ENCODE results near the gene ROPN1B. TPM values are rescaled to one million over a fixed set of nuclear protein-coding genes. Genes with fewer than 3 reads are reported as not detected.
A peak's percentile ranks its signal among the peaks of the same experiment; 100 is the strongest.
"Not testable (repeated sequence)": the region's sequence is repeated elsewhere in the genome, so short reads cannot be mapped to it uniquely, and the experiment has no call there.

Gene ROPN1B
- total and polyA plus RNA-seq, 2 of the 8 experiments (the other 6 are each of a cell fraction or from before 2014, with no cell fraction given): 0.30 TPM; not detected in 1

GRCh38 chr3:125977104-125977503 is 8.1 kb downstream of the ROPN1B start:
- H4K20me1 ChIP-seq (replicated peaks in 1 of 2; ENCODE audit: control insufficient read depth in 1 of 2, insufficient read depth in 2 of 2, low read length in 2 of 2); DNase-seq (ENCODE audit: low read depth in 1 of 2, low spot score in 2 of 2); H4K8ac ChIP-seq (ENCODE audit: extremely low read depth, insufficient read depth, low read length); H3K9me3 ChIP-seq (ENCODE audit: insufficient read depth in 2 of 2, low read depth in 1 of 2, low read length in 1 of 2); H3K36me3 ChIP-seq (ENCODE audit: control insufficient read depth in 2 of 4, insufficient read depth in 4 of 4, low read length in 3 of 4); H3K4me2 ChIP-seq (ENCODE audit: insufficient read depth in 1 of 2, low read depth in 2 of 2, low read length in 2 of 2); POLR2A ChIA-PET (ENCODE audit: partially characterized antibody); H3K14ac ChIP-seq (ENCODE audit: insufficient read length); H3K79me2 ChIP-seq (ENCODE audit: control insufficient read depth in 1 of 2, insufficient read depth in 2 of 2, low read length in 2 of 2); H3K9ac ChIP-seq (replicated peaks in 1 of 4; ENCODE audit: extremely low read depth in 1 of 4, low read depth in 3 of 4, low read length in 3 of 4); H2AFZ ChIP-seq (ENCODE audit: low read length); H3K56ac ChIP-seq (replicated peaks; ENCODE audit: insufficient read length, low read depth, low read length); H4K91ac ChIP-seq (replicated peaks; ENCODE audit: insufficient read length, low read length); H3K23ac ChIP-seq (ENCODE audit: insufficient read length); H2BK5ac ChIP-seq (ENCODE audit: low read depth, low read length); H2BK20ac ChIP-seq (ENCODE audit: low read length); H3K4ac ChIP-seq (replicated peaks; ENCODE audit: insufficient read length, low read depth, low read length); H3K27ac ChIP-seq (ENCODE audit: low read depth, low read length); H4K5ac ChIP-seq (ENCODE audit: insufficient read length, low read depth, low read length); H2BK120ac ChIP-seq (replicated peaks; ENCODE audit: low read depth, low read length); H2AK5ac ChIP-seq (ENCODE audit: low read depth, low read length); H3K4me3 ChIP-seq (ENCODE audit: extremely low read depth in 1 of 4, insufficient read depth in 2 of 4, low read depth in 3 of 4, low read length in 4 of 4); H3K27me3 ChIP-seq (replicated peaks in 1 of 4; ENCODE audit: control insufficient read depth in 3 of 4, extremely low read depth in 1 of 4, insufficient read depth in 3 of 4, low read length in 3 of 4); H3K23me2 ChIP-seq (ENCODE audit: low read depth, low read length); H3K18ac ChIP-seq (ENCODE audit: extremely low read depth, low read length); H3K4me1 ChIP-seq (replicated peaks in 1 of 4; ENCODE audit: control insufficient read depth in 3 of 4, insufficient read depth in 4 of 4, low read length in 3 of 4); H2BK12ac ChIP-seq (ENCODE audit: low read depth, low read length); H2BK15ac ChIP-seq (ENCODE audit: low read length); H3K79me1 ChIP-seq (ENCODE audit: low read depth, low read length): not testable (repeated sequence)
- peak; percentile 68 for FAIRE-seq
- CTCF ChIA-PET (ENCODE audit: partially characterized antibody): interaction anchor here (1.1 kb wide), 1 partner anchor 88 kb away, joined by 3 read pairs; no protein-coding TSS in a partner anchor
- WGBS, 2 experiments (ENCODE audit: extremely low coverage in 1 of 2, insufficient coverage in 1 of 2, insufficient read length in 1 of 2, insufficient replicate concordance in 2 of 2, low coverage in 1 of 2, low lambda C conversion rate in 2 of 2, missing lambda C conversion rate in 1 of 2): 100% methylated on average over 1 of the region's 7 CpGs; no CpG with 5 or more reads in 1 of the 2 experiments

GRCh38 chr3:125984951-125985350 is 16.0 kb downstream of the ROPN1B start:
- H2BK120ac ChIP-seq (replicated peaks; ENCODE audit: low read depth, low read length); H3K56ac ChIP-seq (replicated peaks; ENCODE audit: insufficient read length, low read depth, low read length); H2BK12ac ChIP-seq (ENCODE audit: low read depth, low read length); H2BK20ac ChIP-seq (ENCODE audit: low read length); H3K9me3 ChIP-seq (ENCODE audit: insufficient read depth in 2 of 2, low read depth in 1 of 2, low read length in 1 of 2); H3K23ac ChIP-seq (ENCODE audit: insufficient read length); POLR2A ChIA-PET (ENCODE audit: partially characterized antibody); H3K79me2 ChIP-seq (ENCODE audit: control insufficient read depth in 1 of 2, insufficient read depth in 2 of 2, low read length in 2 of 2); H3K79me1 ChIP-seq (ENCODE audit: low read depth, low read length); H3K9ac ChIP-seq (replicated peaks in 1 of 4; ENCODE audit: extremely low read depth in 1 of 4, low read depth in 3 of 4, low read length in 3 of 4); H3K18ac ChIP-seq (ENCODE audit: extremely low read depth, low read length); H3K36me3 ChIP-seq (ENCODE audit: control insufficient read depth in 2 of 4, insufficient read depth in 4 of 4, low read length in 3 of 4); DNase-seq (ENCODE audit: low read depth in 1 of 2, low spot score in 2 of 2); H3K14ac ChIP-seq (ENCODE audit: insufficient read length); H2BK5ac ChIP-seq (ENCODE audit: low read depth, low read length); H4K20me1 ChIP-seq (replicated peaks in 1 of 2; ENCODE audit: control insufficient read depth in 1 of 2, insufficient read depth in 2 of 2, low read length in 2 of 2); H3K23me2 ChIP-seq (ENCODE audit: low read depth, low read length); H4K91ac ChIP-seq (replicated peaks; ENCODE audit: insufficient read length, low read length); H3K4ac ChIP-seq (replicated peaks; ENCODE audit: insufficient read length, low read depth, low read length); H2BK15ac ChIP-seq (ENCODE audit: low read length); H2AK5ac ChIP-seq (ENCODE audit: low read depth, low read length); H3K27me3 ChIP-seq (replicated peaks in 1 of 4; ENCODE audit: control insufficient read depth in 3 of 4, extremely low read depth in 1 of 4, insufficient read depth in 3 of 4, low read length in 3 of 4); H2AFZ ChIP-seq (ENCODE audit: low read length); H4K5ac ChIP-seq (ENCODE audit: insufficient read length, low read depth, low read length); H4K8ac ChIP-seq (ENCODE audit: extremely low read depth, insufficient read depth, low read length); H3K4me2 ChIP-seq (ENCODE audit: insufficient read depth in 1 of 2, low read depth in 2 of 2, low read length in 2 of 2); H3K4me1 ChIP-seq (replicated peaks in 1 of 4; ENCODE audit: control insufficient read depth in 3 of 4, insufficient read depth in 4 of 4, low read length in 3 of 4); H3K27ac ChIP-seq (ENCODE audit: low read depth, low read length); H3K4me3 ChIP-seq (ENCODE audit: extremely low read depth in 1 of 4, insufficient read depth in 2 of 4, low read depth in 3 of 4, low read length in 4 of 4): not testable (repeated sequence)
- peak; percentile 99 for FAIRE-seq
- WGBS, 2 experiments (ENCODE audit: extremely low coverage in 1 of 2, insufficient coverage in 1 of 2, insufficient read length in 1 of 2, insufficient replicate concordance in 2 of 2, low coverage in 1 of 2, low lambda C conversion rate in 2 of 2, missing lambda C conversion rate in 1 of 2): 96% methylated on average over 2 of the region's 2 CpGs; no CpG with 5 or more reads in 1 of the 2 experiments
- CTCF ChIA-PET (ENCODE audit: partially characterized antibody): interaction anchor here (0.8 kb wide), 1 partner anchor 172 kb away, joined by 3 read pairs; no protein-coding TSS in a partner anchor
